GM21825 (cell line): ENCODE results near the gene HSD11B1.

Source experiments
- ATAC-seq: cut with Tn5 transposase; IDR thresholded peaks from one replicate; pipeline ENCODE4 v1.9.1; 2021; ENCODE audit warnings: mild to moderate bottlenecking, moderate library complexity; ENCODE audit not compliant: unreplicated experiment

Gene HSD11B1

DNA sequence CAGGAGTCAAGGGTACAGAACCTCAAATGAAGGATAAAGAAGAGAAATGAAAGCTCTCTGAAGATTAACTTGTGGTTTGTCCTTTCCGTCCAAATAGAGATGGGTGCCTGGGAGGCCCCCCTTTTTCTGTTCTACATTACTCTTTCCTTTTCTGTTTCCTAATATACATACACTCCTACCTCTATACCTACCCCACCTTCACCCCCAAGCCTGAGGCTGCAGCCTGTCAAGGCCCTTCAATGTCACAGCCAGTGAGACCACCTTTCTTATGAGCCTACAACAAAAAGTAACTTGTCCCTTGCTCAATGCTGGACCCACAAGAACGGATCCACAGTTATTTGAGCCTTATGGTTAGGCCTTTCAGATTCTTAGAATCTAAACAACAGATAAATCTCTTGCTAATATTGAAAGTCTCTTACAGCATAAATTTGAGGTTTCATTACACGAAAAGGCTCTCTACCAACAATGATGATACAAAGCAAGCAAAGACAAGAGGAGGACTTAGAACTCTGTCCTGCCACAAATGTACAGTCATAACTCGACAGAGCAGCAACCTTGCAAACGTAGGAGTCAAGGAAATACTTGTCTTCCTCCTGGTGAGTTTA lies 47.1 kb downstream of the HSD11B1 start:
- ATAC-seq, result peak; percentile 41

DNA sequence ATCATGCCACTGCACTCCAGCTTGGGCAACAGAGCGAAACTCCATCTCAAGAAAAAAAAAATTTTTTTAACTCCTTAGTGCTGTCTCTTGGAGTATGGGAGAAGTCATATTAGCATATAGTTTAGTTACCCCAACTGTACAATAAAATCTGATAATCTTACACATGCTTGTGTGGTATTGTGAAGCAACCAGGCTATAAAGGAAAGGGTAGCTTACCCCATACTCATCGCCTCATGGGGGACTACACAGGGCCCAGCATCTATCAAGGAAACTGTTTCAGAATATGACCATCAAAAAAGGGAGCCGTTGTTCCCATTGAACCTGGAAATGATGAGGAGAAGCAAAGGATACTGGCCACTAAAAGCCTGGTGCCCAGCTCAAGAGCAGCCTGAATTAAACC lies 48.2 kb downstream of the HSD11B1 start:
- no peak for ATAC-seq

DNA sequence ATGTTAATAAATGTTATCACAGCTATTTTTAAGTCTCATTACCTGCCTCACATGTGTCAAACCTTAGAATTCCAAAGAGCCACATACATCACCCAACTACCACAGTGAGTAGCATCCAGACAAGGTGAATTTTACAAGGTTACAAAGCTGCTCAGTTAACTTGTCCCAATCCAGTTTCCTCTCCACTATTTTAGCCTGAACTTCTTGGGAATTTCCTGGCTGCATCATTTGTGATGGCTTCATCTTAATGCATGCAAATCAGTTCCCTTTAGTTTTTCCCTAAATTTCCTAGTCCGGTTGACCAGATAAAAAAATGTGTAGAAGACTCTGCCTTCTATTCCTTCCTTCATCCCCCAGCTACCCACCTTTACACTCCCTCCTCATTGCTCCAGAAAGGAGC lies 50.6 kb downstream of the HSD11B1 start:
- ATAC-seq, result no peak

DNA sequence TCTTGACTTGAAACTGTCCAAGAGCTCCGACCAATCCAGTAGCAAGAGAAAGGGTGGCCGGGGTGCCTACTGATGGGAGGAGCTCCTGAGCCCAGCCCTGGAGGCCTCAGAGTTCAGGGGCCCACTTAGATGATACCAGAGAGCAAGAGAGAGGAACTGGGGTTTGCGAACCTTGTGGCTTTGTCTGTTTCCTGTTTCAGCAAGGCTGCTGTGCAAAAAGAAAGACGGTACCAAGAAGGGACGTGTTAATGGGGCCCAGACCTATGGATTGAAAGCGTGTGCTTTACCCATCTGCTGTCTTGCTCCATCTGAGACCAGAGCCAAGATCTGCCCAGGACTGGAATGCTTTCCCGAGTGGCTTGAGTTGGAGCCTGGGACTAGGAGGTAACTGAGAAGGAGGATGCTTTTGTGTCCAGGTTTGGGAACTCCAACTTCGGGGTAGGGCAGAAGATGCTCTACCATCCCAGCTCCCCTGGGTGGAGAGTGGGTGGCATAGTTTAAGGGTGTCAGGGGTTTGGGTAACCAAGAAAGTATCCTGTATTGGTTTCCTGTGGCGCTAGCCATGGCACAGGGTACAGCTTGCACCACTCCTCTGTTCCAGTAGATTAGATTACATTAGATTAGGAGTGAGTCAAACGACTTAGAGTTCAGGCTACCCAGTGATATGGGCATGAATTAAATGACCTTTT lies 51.4 kb downstream of the HSD11B1 start, which contains the start of gene TRAF3IP3:
Gene TRAF3IP3, plus strand, starts transcription at position 128 of the 689 bp plus-strand sequence. CDS start 3,987 bp downstream, outside the sequence.
- ATAC-seq, result peak; percentile 77

DNA sequence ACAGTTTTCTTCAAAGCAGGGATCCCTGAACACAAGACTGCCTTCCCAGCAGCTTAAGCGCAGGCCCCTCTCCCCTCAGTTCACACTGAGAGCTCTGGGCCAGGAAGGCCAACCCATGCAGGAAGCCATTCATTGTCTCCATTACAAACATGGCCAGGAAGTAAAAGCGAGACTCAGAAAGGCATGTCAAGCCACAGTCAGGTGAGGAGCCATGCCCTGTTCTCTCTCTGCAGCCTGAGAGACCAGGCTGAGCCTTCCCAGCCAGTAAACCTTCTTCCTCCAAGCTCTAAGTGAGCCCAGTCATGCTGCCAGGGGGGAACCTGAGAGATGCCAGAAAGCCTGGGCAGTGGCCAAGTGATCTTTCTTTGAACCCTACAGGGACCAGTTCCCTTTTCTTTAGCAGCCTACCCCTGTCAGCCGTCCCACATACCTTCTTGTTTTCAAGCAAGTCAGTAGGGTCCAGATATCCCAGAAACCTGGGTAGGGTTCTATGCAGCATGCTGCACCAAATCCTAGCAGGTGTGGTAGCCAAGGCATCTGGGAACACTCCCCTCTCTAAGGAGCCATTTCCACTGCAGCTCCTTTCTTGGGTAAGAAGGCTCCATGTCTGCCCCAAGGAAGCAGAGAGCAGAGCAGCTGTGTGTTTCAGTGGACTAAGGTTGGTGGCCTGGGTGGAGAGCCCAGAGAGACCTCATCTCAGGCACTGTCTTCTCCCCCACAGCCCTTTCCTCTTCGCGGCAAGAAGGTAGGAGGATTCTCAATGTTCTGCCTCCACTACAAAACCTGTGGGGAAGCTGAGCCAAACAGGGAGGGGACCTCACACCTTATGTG lies 52.2 kb downstream of the HSD11B1 start:
- peak; percentile 26 for ATAC-seq

DNA sequence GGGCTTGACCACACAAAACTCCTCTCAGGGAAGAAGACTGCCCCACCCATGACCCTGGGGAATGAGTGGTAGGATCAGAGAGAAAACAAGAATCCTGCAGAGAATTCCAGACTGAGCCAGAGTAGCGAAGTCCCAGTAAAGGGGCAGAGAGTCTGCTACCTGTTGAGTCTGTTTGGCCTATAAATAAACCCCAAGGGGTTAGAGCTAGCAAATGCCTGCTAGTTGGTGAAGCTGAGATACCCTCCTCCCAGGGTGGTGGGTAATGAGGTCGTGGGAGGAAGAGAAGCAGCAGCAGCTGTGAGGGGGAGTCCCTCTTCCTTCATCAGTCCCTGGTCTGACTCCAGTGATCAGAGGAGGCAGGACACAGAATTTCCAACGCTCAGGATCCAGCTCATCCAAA lies 53.8 kb downstream of the HSD11B1 start:
- ATAC-seq, result no peak

DNA sequence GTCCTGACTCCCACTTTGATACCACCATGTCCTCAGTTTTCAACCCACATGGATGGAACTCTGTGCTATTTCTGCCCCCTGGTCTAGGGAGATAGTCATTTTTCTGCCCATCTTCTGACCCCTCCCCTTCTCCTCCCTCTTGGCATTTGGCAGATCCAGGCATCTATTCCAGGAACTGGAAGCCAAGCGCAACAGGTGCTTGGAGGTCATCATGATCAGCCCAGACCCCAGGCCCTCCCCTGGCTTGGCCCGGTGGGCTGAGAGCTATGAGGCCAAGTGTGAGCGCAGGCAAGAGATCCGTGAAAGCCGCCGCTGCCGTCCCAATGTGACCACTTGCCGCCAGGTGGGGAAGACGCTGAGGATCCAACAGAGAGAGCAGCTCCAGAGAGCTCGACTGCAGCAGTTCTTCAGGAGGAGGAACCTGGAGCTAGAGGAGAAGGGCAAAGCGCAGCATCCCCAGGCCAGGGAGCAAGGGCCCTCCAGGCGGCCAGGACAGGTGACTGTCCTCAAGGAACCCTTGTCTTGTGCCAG lies 55.2 kb downstream of the HSD11B1 start:
- no peak for ATAC-seq

DNA sequence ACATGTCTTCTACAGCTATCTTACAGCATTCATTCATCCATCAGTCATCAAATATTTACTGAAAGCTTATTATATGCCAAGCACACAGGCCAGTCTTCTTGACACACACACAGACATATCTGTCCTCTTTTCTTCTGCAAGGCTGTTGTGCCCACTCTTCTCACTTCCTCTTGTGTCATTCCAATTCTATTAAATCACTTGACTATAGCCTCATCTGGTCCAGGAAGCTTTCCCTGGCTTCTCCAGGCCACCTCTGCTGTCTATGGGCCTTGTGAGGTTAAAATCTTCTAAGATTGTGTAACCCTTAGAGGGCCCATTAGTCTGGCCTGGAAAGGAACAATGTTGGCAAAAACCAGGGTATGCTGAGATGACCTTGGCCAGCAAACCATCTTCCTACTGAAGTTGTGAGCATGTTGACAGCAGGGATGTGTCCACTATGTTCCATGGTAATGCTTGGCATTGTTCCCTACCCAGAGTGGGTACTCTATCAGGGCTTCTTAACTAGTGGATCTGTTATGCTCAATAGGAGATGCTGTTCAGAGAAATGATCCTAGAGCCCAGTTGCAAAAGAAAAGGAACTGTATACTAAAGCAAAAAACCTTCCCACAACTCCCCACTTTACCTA lies 56.5 kb downstream of the HSD11B1 start:
- ATAC-seq, result no peak

DNA sequence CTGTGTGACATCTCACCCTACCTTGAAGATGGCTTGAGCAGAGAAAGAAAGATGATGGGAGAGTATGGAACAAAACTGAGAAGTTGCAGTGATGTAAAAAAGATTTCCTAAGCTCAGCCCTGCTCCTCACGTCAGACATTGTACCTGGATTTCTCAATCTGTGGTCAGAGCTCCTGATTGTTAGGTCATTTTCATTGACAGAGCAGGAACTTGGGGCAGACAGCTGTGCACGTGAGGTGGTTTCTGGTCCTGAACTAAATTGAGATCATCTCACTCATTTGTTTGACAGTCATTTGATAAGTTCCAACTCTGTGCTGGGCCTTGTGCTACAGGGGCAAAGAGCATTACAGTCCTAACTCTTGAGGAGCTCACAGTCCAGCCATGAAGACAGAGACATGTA lies 61.4 kb downstream of the HSD11B1 start:
- no peak for ATAC-seq

DNA sequence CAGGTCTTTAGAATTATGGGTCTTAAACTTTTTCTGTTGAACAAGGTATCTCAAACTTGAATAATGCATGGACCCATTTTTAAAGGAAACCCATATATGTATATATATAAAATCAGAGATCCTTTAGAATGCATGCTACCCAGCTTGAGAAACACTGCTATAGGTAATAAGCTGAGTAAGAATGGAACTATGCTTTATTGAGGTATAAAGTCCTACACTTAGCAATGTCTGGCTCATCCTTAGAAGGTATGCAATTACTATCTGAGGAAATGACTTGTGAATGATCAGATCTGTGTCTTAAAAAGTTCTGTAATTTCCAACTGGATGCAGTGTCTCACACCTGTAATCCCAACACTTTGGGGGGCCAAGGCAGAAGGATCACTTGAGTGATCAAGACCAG lies 62.5 kb downstream of the HSD11B1 start:
- no peak for ATAC-seq

DNA sequence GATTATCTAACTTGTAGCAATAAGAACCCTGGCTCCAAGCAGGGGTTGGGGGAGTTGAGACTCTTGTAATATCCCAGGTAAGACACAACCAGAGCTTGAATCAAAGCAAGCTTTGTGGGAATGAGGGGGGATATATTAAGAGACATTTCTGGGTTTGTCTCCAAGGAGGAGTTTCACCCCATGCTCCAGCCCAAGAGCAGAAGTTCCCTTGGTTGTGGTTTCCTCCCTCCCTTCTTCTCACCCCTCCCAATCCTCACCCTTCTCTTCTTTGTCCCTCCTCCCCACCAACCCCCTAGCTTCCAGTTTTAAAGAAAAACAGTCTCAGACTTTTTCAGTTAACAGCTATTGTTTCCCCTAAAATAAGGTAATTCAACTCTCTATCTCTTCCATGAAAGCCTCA lies 63.1 kb downstream of the HSD11B1 start:
- no peak for ATAC-seq

DNA sequence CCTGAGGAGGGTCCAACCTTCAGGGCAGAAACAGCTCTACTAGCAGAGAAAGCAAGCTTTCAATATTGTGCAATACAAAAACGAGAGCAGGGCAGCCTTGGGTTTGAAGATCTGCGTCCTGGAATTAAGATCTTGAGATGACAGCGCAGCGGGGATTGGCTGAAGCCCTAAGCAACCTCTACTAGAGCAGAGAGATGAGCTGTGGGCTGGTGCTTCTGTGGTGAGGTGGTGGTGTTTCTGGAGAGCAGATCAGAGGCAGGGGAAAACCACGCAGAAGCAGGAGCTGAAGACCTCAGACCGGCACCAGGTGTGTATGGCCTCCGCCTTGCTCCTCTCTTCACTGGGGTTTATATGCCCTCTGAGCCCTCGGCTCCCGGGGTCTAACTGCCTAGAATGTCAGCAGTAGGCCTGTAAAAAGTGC lies 63.7 kb downstream of the HSD11B1 start:
- ATAC-seq, result peak; percentile 84

DNA sequence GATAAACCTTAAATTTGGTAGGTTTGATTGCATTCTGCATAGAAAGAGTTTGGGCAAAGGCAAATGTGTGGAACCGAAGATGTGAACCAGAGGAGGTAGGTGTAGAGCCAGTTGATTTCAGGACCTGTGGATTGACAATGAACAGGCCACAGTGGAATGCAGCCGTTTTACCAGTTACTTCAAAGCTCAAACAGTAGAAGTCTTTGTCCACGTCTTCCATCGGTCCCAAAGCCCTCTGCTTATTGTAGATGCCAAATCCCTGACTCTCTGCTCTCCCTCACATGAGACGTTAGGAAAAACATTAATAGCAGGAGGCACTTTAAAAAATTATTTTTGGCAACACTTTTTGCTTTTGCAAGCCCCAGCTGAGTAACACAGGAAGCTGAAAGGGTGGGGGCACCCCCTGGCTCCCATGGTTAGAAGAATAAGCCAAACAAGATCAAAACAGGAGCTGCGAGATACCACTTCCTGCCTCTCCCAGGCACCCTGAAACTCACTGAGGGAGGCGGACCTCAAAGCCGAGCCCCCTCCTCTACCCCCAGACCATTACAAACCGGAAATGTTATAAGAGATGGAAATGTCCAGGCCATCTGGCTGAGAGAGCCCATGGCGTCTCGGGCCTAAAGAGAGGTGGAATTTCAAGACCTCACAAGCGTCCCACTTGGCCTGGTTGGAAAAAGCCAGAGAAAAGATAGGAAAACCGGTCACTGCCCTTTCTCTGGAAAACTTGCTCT lies 64.7 kb downstream of the HSD11B1 start:
- ATAC-seq, result peak; percentile 76

DNA sequence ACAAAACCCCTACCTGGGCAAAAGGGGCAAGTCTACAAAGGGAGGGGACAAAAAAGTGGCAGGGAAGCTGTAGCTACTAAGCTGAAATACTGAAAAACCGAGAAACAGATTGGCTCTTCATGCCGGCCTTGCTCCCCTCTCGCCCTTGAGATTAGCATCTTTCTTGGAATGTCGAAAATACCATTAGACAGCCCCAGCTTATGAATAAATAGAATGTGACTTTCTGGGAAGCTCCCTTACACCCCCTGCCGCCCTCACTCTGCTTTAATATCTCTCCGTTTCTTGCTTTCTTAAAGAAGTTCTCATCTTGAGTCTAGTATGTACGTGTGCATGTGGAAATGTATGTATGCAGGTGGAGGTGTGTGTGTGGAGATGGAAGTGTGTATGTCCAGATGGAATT lies 65.3 kb downstream of the HSD11B1 start:
- ATAC-seq, result no peak

DNA sequence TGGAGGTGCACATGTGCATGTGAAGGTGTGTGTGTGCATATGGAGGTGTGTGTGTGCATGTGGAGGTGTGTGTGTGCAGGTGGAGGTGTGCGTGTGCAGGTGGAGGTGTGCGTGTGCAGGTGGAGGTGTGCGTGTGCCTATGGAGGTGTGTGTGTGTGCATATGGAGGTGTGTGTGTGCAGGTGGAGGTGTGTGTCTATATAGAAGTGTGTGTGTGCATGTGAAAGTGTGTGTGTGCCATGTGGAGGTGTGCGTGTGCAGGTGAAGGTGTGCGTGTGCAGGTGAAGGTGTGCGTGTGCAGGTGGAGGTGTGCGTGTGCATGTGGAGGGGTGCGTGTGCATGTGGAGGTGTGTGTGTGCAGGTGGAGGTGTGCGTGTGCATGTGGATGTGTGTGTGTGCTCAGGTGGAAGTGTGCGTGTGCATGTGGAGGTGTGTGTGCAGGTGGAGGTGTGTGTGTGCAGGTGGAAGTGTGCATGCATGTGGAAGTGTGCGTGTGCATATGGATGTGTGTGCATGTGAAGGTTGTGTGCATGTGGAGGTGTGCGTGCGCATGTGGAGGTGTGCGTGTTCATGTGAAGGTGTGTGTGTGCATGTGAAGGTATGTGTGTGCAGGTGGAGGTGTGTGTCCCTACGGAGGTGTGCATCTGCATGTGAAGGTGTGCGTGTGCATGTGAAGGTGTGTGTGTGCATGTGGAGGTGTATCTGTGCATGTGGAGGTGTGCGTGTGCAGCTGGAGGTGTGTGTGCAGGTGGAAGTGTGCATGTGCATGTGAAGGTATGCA lies 66.2 kb downstream of the HSD11B1 start:
- no peak for ATAC-seq

DNA sequence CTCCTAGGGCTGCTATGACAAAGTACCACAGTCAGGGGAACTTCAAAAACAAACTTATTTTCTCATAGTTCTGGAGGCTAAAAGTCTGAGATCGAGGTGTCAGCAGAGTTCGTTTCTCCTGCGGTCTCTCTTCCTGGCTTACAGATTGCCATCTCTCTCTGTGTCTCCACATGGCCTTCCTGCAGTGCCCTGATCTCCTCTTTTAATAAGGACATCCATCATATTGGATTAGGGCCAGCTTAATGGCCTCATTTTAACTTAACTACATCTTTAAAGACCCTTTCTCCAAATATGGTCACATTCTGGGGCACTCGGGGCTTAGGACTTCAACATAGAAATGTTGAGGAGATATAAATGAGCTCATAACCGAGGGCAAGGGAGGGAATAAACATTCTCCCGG lies 67.5 kb downstream of the HSD11B1 start:
- no peak for ATAC-seq

DNA sequence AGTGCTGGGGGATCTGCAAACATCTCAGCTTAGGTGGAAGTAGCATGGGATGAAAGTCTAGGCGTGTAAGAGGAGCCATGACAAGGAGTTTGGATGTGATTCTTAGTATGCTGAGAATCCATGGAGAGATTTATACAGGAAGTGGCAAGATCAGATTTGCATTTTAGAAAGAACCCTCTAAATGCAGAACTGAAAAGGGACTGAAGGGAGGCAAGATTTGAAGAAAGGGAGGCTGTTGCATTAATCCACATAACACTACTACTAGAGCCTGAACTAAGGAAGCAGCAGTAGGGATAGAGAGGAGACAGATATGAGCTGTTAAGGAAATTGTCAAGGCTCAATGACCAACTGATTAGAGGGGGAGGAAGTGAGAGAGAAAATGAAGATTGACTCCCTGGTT lies 69.9 kb downstream of the HSD11B1 start:
- peak; percentile 52 for ATAC-seq

DNA sequence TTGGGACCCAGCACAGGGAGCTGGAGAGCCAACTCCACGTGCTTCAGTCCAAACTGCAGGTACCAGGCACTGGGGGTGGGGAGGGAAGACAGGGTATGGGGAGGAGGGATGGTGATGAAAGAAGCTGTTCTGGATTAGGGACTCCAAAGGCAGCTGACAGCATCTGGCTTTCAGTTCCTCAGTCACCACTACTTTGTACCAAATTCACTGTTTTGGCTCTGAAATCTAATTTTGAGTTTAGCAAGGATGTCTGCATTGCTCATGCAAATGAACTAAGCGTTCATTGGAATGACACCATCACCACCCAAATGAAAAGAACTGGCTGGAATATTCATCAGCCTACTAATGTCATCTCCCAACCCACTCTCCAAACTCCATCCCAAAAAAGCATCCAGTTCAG lies 71.0 kb downstream of the HSD11B1 start:
- no peak for ATAC-seq

DNA sequence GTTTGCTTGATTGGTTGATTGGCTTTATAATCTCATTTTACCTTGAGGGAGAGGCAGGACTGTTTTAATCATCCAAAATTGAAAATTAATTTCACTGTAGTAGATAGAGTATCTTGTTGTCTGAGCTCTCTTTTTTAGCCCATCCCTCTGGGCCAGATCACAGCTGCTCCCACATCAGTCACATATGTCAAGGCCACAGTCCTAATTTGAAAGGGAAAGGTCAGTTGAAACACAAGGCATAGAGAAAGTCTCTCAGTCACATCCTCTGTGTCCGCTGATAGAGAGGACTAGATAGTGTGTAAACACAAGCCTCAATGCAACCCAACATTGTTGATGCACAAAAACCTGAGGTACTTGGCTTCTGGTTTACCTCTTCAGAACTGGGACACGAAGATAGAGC lies 72.9 kb downstream of the HSD11B1 start:
- ATAC-seq, result no peak

DNA sequence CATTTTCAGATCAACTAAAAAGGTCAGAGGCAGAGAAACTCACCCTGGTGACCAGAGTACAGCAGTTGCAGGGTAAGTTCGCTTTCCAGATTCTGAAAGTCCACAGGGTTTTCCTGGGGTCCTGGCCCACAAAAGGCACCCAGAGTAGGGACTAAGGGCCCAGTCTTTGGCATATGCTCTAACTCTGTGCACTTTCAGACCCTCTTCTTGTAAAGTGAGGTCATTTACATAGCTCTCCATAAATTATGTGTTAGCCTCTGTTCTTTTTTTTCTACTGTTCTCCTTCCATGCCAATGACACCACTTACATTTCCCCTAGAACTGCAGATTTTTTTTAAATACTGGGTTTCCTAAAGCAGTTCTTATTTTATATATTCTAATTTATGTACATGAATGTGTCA lies 73.5 kb downstream of the HSD11B1 start:
- ATAC-seq, result no peak
